Adrenal gland (tissue), 5 donors: Measurements from ENCODE around the gene RPRD1A.

Source experiments
- POLR2A ChIP-seq, 2 donors: fragments of 450-650 bp; IDR thresholded peaks; one replicate each; pipeline ENCODE4 v1.6.1; 2017; ENCODE audit warnings: antibody characterized with exemption in 2 of 2, mild to moderate bottlenecking in 2 of 2, moderate library complexity in 1 of 2
- TF ChIP-seq, protein P1 (sequence below), 6 experiments: fragments of 450-650 bp in 4 of 6; fragments of 200-600 bp in 2 of 6; sonication (generic) in 1 of 6; IDR thresholded peaks; 1 replicate in 5 of 6; 2 replicates in 1 of 6; pipeline versions ENCODE4 v1.5.1 to v1.8.0; 2016 to 2021; ENCODE audit warnings: antibody characterized with exemption in 6 of 6, mild to moderate bottlenecking in 2 of 6, moderate library complexity in 1 of 6
- donor health status: DM: no; HTN: no; CAD: no.

DNA sequence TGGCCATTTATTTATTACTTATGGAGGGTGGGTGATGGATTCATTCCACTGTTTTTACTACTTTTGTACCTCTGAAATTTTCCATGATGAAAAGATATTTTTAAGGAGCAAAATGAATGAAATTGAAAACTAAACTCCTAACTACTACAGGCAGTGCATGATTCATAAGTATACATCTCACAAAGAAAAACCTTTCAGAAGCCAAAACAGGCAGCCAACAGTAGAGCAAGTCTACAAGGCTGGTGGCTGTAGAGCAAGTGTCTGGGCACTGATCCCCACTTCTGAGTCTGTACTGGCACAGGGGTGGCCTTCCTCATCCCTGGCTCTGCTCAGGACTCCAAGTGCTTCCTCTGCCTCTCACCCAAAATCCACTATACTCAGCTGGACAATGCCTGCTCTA lies 103.0 kb downstream of the RPRD1A start:
- TF ChIP-seq, protein P1, sequence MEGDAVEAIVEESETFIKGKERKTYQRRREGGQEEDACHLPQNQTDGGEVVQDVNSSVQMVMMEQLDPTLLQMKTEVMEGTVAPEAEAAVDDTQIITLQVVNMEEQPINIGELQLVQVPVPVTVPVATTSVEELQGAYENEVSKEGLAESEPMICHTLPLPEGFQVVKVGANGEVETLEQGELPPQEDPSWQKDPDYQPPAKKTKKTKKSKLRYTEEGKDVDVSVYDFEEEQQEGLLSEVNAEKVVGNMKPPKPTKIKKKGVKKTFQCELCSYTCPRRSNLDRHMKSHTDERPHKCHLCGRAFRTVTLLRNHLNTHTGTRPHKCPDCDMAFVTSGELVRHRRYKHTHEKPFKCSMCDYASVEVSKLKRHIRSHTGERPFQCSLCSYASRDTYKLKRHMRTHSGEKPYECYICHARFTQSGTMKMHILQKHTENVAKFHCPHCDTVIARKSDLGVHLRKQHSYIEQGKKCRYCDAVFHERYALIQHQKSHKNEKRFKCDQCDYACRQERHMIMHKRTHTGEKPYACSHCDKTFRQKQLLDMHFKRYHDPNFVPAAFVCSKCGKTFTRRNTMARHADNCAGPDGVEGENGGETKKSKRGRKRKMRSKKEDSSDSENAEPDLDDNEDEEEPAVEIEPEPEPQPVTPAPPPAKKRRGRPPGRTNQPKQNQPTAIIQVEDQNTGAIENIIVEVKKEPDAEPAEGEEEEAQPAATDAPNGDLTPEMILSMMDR (IDR thresholded peaks at IDR 0.05), result no peak
- TF ChIP-seq POLR2A (IDR thresholded peaks at IDR 0.05), result no peak
